Neural crest cell (in vitro differentiated cells): ENCODE data around the gene DRC1. TPM values are rescaled to one million over a fixed set of nuclear protein-coding genes. Genes with fewer than 3 reads are reported as not detected.
"Not testable (repeated sequence)": the region's sequence is repeated elsewhere in the genome, so short reads cannot be mapped to it uniquely, and the experiment has no call there.

Experiments used
- DNase-seq: peaks from one replicate; pipeline ENCODE4 v3.0.0; 2021; ENCODE audit warnings: low read depth, mixed read lengths, low spot score
- H3K27ac Mint-ChIP-seq: one replicate; pipeline ENCODE4 v1.8.0; 2021; ENCODE audit warnings: mild to moderate bottlenecking, mixed read lengths; ENCODE audit not compliant: unreplicated experiment
- H3K27me3 Mint-ChIP-seq: 2 replicates; pipeline ENCODE4 v1.8.0; 2021; ENCODE audit warnings: low read depth, mild to moderate bottlenecking, mixed read lengths
- H3K36me3 Mint-ChIP-seq: 2 replicates; pipeline ENCODE4 v1.8.0; 2021; ENCODE audit warnings: low read depth, mild to moderate bottlenecking, mixed read lengths
- H3K4me1 Mint-ChIP-seq: 2 replicates; pipeline ENCODE4 v1.8.0; 2021; ENCODE audit warnings: mixed read lengths
- H3K4me3 Mint-ChIP-seq: one replicate; pipeline ENCODE4 v1.8.0; 2021; ENCODE audit warnings: mild to moderate bottlenecking, mixed read lengths
- H3K9me3 Mint-ChIP-seq: 2 replicates; pipeline ENCODE4 v1.8.0; 2021; ENCODE audit warnings: mixed read lengths
- CTCF ChIP-seq: fragments of 200-600 bp; sonication (generic); conservative IDR thresholded peaks from 2 replicates; pipeline ENCODE4 v1.5.0; 2021; ENCODE audit warnings: antibody characterized with exemption, mild to moderate bottlenecking
- total RNA-seq: library from RNA; stranded (reverse); gene quantifications from 2 replicates; pipeline ENCODE4 v1.2.1, GENCODE V29; 2021

DRC1 gene
- total RNA-seq, 1 donor from 2014 or later = 0.30 TPM

- no peak for DNase-seq
- Mint-ChIP-seq H3K9me3 (peaks cover 3% of the 10 kb centered on the region), H3K27ac (no peak overlapping the region), H3K36me3 (no peaks in the 10 kb centered on the region), H3K27me3 (no peaks in the 10 kb centered on the region), H3K4me1 (peaks cover 3% of the 10 kb centered on the region), H3K4me3 (no peak overlapping the region)
- no peak for TF ChIP-seq CTCF
These were observed 62.9 kb downstream of the DRC1 start for GRCh38 chr2:26464390-26465265.

- no peak for DNase-seq
- no peak overlapping the region for H3K4me3 Mint-ChIP-seq
- H3K9me3 Mint-ChIP-seq = peaks cover 3% of the 10 kb centered on the region
- H3K4me1 Mint-ChIP-seq = no peaks in the 10 kb centered on the region
- H3K27me3 Mint-ChIP-seq = no peaks in the 10 kb centered on the region
- H3K27ac Mint-ChIP-seq = peak overlapping the region; percentile 43
- TF ChIP-seq CTCF = no peak
- no peaks in the 10 kb centered on the region for H3K36me3 Mint-ChIP-seq
These were observed 63.7 kb downstream of the DRC1 start for GRCh38 chr2:26465266-26465925.

DNA sequence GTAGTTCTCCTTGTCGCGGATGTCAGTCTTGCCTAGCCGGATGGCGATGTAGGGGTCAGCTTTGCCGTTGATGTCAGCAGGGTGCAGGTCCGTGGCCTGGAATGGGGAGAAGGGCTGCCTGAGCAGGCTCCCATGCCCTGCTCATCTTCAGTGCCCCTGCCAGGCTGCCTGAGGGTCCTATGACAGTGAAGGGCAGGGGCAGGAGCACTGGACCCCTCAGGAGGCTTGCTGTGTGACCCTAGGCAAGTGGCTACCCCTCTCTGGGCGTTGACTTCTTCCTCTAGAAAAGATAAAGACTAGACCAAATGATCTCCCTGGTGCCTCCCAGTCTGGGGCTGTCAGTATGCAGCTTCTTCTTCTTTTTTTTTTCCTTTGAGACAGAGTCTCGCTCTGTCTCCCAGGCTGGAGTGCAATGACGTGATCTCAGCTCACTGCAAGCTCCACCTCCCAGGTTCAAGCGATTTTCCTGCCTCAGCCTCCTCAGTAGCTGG is 64.3 kb downstream of the DRC1 start:
- no peak overlapping the region for H3K27ac Mint-ChIP-seq
- no peak for DNase-seq
- peaks cover 3% of the 10 kb centered on the region for H3K9me3 Mint-ChIP-seq
- H3K4me3 Mint-ChIP-seq = no peak overlapping the region
- no peak for TF ChIP-seq CTCF
- H3K27me3 Mint-ChIP-seq = no peaks in the 10 kb centered on the region
- H3K4me1 Mint-ChIP-seq = no peaks in the 10 kb centered on the region
- no peaks in the 10 kb centered on the region for H3K36me3 Mint-ChIP-seq

DNA sequence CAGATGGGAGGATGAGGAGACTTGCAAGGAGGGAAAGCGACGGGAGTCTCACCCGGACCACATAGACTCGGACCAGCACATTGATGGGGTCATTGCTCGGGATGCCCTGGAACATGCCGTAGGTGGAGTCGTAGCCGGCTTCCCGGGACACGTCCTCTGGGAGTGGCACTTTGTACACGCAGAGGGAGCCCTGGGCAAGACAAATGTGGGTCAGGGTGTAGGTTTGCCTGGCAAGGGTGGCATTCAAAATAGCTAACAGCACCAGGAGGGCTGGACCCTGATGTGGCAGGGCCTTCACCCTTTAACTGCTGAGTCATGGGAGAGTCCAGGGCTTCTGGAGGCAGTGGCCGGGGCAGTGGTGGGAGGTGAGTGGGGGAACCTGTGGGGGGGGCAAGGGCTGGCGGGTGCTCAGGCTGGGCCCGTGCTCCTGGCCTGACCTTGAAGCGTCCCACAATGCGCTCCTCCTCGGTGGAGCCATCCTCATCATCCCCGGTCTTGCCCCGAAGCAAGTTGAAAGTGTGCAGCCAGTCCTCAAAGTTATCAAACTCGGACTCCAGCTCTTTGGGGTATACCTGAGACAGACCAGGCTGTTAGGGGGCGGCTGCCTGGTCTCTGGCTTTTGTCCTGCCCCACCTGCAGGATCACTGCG is 65.1 kb downstream of the DRC1 start:
- H3K4me3 Mint-ChIP-seq = no peak overlapping the region
- peaks cover 3% of the 10 kb centered on the region for H3K9me3 Mint-ChIP-seq
- no peak overlapping the region for H3K27ac Mint-ChIP-seq
- TF ChIP-seq CTCF = no peak
- H3K27me3 Mint-ChIP-seq = no peaks in the 10 kb centered on the region
- H3K4me1 Mint-ChIP-seq = no peaks in the 10 kb centered on the region
- DNase-seq = no peak
- no peaks in the 10 kb centered on the region for H3K36me3 Mint-ChIP-seq

DNA sequence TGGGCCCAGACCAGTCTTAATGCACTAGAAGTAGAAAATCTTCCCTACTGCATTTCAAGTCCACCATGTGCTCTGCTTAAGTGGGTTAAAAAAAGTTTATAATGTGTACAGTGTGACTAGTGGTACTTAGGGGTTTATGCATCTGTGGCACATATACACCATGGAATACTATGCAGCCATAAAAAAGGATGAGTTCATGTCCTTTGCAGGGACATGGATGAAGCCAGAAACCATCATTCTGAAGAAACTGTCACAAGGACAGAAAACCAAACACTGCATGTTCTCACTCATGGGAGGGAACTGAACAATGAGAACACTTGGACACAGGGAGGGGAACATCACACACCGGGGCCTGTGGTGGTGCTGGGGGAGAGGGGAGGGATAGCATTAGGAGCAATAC is 66.8 kb downstream of the DRC1 start:
- not testable (repeated sequence) for H3K36me3 Mint-ChIP-seq, H3K4me1 Mint-ChIP-seq, H3K9me3 Mint-ChIP-seq, H3K4me3 Mint-ChIP-seq, H3K27ac Mint-ChIP-seq, DNase-seq, H3K27me3 Mint-ChIP-seq
